Vagina (tissue), 2 donors: ENCODE results near the gene IQGAP2.

Experiments used
- POLR2A ChIP-seq, 2 donors: fragments of 450-650 bp; IDR thresholded peaks; one replicate each; pipeline ENCODE4 v1.6.1; 2017; ENCODE audit warnings: antibody characterized with exemption in 2 of 2, mild to moderate bottlenecking in 2 of 2, moderate library complexity in 2 of 2
- POLR2AphosphoS5 ChIP-seq, 2 donors: sonication (generic); formaldehyde crosslinking; IDR thresholded peaks; one replicate each; pipeline ENCODE4 v1.9.0; 2017; ENCODE audit warnings: antibody characterized with exemption in 2 of 2, mild to moderate bottlenecking in 2 of 2, low read depth in 1 of 2; ENCODE audit not compliant: insufficient read depth in 1 of 2
- TF ChIP-seq, protein P1 (sequence below), 3 experiments: fragments of 450-650 bp in 2 of 3; fragments of 200-600 bp in 1 of 3; sonication (generic) in 1 of 3; IDR thresholded peaks; one replicate each; pipeline ENCODE4 v1.5.1; 2017 to 2019; ENCODE audit warnings: antibody characterized with exemption in 3 of 3, mild to moderate bottlenecking in 2 of 3, moderate library complexity in 2 of 3

- TF ChIP-seq, protein P1, sequence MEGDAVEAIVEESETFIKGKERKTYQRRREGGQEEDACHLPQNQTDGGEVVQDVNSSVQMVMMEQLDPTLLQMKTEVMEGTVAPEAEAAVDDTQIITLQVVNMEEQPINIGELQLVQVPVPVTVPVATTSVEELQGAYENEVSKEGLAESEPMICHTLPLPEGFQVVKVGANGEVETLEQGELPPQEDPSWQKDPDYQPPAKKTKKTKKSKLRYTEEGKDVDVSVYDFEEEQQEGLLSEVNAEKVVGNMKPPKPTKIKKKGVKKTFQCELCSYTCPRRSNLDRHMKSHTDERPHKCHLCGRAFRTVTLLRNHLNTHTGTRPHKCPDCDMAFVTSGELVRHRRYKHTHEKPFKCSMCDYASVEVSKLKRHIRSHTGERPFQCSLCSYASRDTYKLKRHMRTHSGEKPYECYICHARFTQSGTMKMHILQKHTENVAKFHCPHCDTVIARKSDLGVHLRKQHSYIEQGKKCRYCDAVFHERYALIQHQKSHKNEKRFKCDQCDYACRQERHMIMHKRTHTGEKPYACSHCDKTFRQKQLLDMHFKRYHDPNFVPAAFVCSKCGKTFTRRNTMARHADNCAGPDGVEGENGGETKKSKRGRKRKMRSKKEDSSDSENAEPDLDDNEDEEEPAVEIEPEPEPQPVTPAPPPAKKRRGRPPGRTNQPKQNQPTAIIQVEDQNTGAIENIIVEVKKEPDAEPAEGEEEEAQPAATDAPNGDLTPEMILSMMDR (IDR thresholded peaks at IDR 0.05): no peak
- TF ChIP-seq POLR2AphosphoS5 (IDR thresholded peaks at IDR 0.05; ENCODE audit: insufficient read depth in 1 of 2, low read depth in 1 of 2): no peak
- no peak for TF ChIP-seq POLR2A (IDR thresholded peaks at IDR 0.05)
Measured at GRCh38 chr5:76737846-76738245, 334.8 kb downstream of the IQGAP2 start.
